Activated CD4-positive, alpha-beta T cell treated with anti-CD3 and anti-CD28 coated beads, Interleukin-2, amount 50 U/mL, for 4 hours (primary cell): ENCODE results near the gene SELENOP.
"Not testable (repeated sequence)": the region's sequence is repeated elsewhere in the genome, so short reads cannot be mapped to it uniquely, and the experiment has no call there.

Experiments
- DNase-seq, 2 experiments: peaks; one replicate each; pipeline ENCODE4 v3.0.0-alpha.2; 2020

The SELENOP gene

GRCh38 chr5:42826757-42827515 is 15.2 kb upstream of the SELENOP start:
- no peak for DNase-seq

- no peak for DNase-seq
Observed at GRCh38 chr5:42825422-42826148, 13.9 kb upstream of the SELENOP start.

GRCh38 chr5:42824347-42824976 is 12.8 kb upstream of the SELENOP start:
- no peak for DNase-seq

- no peak for DNase-seq
Observed at GRCh38 chr5:42822548-42822947, 10.9 kb upstream of the SELENOP start.

- DNase-seq: no peak
Observed at GRCh38 chr5:42819745-42820144, 8.1 kb upstream of the SELENOP start.

GRCh38 chr5:42816546-42816945 is 4.9 kb upstream of the SELENOP start:
- DNase-seq: not testable (repeated sequence)

- no peak for DNase-seq
Observed at GRCh38 chr5:42813533-42813932, 1.8 kb upstream of the SELENOP start.

GRCh38 chr5:42812620-42813019 is 928 bp upstream of the SELENOP start:
- no peak for DNase-seq

GRCh38 chr5:42810834-42811590 is 680 bp downstream of the SELENOP start:
- no peak for DNase-seq

- no peak for DNase-seq
Observed at GRCh38 chr5:42808888-42809611, 2.6 kb downstream of the SELENOP start.

- no peak for DNase-seq
Observed at GRCh38 chr5:42807722-42808447, 3.8 kb downstream of the SELENOP start.

GRCh38 chr5:42806701-42807262 is 4.9 kb downstream of the SELENOP start:
- no peak for DNase-seq

- DNase-seq: no peak
Observed at GRCh38 chr5:42806004-42806700, 5.5 kb downstream of the SELENOP start.

GRCh38 chr5:42804717-42805339 is 6.9 kb downstream of the SELENOP start:
- no peak for DNase-seq

- no peak for DNase-seq
Observed at GRCh38 chr5:42801516-42802166, 10.1 kb downstream of the SELENOP start.

- DNase-seq: no peak
Observed at GRCh38 chr5:42800748-42801330, 10.9 kb downstream of the SELENOP start.

- no peak for DNase-seq
Observed at GRCh38 chr5:42799668-42800114, 12.0 kb downstream of the SELENOP start.

- no peak for DNase-seq
Observed at GRCh38 chr5:42799241-42799608, 12.5 kb downstream of the SELENOP start.
